HUES6 (cell line): ENCODE results near the gene UCP2.
"Not testable (repeated sequence)": the region's sequence is repeated elsewhere in the genome, so short reads cannot be mapped to it uniquely, and the experiment has no call there.

Source experiments
- H3K27ac ChIP-seq: 2 replicates; pipeline ENCODE4 v1.7.0; 2013; ENCODE audit warnings: low read depth, mild to moderate bottlenecking, low read length, inconsistent platforms
- H3K27me3 ChIP-seq: 2 replicates; pipeline ENCODE4 v1.6.1; 2013; ENCODE audit warnings: low read length; ENCODE audit not compliant: control insufficient read depth, insufficient read depth
- H3K36me3 ChIP-seq: 2 replicates; pipeline ENCODE4 v1.6.1; 2013; ENCODE audit warnings: low read length; ENCODE audit not compliant: control insufficient read depth, insufficient read depth
- H3K4me1 ChIP-seq: 2 replicates; pipeline ENCODE4 v1.6.1; 2013; ENCODE audit warnings: low read length; ENCODE audit not compliant: control insufficient read depth, insufficient read depth
- H3K4me3 ChIP-seq: 2 replicates; pipeline ENCODE4 v1.5.1; 2013; ENCODE audit warnings: low read depth, low read length
- H3K9ac ChIP-seq: one replicate; pipeline ENCODE4 v1.6.1; 2013; ENCODE audit warnings: mild to moderate bottlenecking, low read length
- H3K9me3 ChIP-seq: 2 replicates; pipeline ENCODE4 v1.6.1; 2013; ENCODE audit warnings: low read depth, low read length; ENCODE audit not compliant: control insufficient read depth, insufficient read depth

The UCP2 gene

DNA sequence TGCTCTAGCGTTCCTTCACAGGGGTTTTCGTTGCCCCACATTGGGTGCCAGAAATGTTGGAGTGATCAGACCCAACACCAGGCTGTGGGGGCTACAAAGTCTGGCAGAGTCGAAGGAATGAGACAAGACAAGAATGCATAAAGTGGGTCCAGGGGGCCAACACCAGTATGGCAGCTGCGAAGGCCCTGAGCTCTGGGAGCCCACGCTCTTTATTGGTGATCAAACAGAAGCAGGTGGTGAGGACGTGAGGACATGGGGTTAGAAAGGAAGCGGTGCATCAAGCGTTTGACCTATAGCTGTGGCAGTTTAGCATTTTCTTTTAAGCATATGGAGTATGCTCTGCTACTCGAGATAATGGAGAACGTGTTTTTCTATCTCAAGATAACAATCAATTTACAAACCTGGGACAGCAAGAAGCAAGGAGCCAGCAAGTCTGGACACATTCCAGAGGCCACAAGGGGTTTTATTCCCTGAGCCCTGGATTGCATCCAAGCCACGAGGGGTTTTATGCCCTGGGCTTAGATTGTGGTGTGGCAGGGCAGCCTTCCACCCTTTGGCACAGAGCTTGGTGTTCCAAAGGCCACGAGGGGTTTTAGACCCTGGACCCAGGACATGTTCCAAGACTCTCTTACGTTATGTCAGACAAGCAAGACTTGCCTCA is 35.7 kb downstream of the UCP2 start:
- Histone ChIP-seq H3K27ac (no peak overlapping the region), H3K4me3 (no peak overlapping the region), H3K36me3 (no peaks in the 10 kb centered on the region), H3K9ac (no peak overlapping the region), H3K27me3 (no peaks in the 10 kb centered on the region), H3K4me1 (no peaks in the 10 kb centered on the region), H3K9me3 (peaks cover 27% of the 10 kb centered on the region)

GRCh38 chr11:73945396-73945795 is 37.2 kb downstream of the UCP2 start:
- Histone ChIP-seq H3K27me3 (no peaks in the 10 kb centered on the region), H3K36me3 (no peaks in the 10 kb centered on the region), H3K27ac (no peak overlapping the region), H3K9me3 (peaks cover 40% of the 10 kb centered on the region), H3K4me3 (no peak overlapping the region), H3K4me1 (no peaks in the 10 kb centered on the region), H3K9ac (no peak overlapping the region)

DNA sequence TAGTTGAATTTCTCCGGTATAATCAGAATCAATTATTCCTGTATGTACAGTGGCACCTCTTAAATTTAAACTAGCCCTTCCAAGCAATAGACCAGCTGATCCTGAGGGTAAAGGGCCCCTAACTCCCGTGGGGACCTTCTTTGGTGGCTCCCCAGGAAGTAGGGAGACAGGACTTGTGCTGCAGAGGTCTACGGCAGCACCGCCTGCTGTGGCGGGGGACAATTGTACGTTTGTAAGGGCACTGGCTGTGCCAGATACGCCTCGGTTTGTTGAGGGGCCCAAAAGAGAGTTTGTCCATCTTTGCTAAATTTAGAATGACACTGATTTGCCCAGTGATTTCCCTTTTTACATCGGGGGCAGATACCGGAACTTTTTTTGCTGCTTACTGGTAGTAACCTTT is 37.7 kb downstream of the UCP2 start:
- no peaks in the 10 kb centered on the region for H3K36me3 ChIP-seq
- H3K9me3 ChIP-seq, result peaks cover 40% of the 10 kb centered on the region
- no peaks in the 10 kb centered on the region for H3K27me3 ChIP-seq
- H3K4me3 ChIP-seq, result no peak overlapping the region
- H3K4me1 ChIP-seq, result no peaks in the 10 kb centered on the region
- no peak overlapping the region for H3K9ac ChIP-seq
- no peak overlapping the region for H3K27ac ChIP-seq

DNA sequence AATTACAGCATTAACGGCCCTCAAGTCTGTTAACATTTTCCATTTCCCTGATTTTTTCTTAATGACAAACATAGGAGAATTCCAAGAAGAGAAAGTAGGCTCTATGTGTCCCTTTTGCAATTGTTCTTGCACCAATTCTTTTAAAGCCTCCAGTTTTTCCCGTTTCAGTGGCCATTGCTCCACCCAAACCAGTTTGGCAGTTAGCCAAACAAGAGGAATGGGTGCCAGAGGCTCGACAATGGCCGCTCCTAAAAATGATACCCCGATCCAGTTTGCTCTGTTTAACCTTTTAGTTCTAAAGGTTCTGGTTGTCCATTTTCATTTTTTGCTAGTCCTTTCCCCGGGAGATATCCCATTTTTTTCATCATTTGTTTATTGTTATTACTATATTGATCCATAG is 38.6 kb downstream of the UCP2 start:
- Histone ChIP-seq H3K9me3 (peaks cover 46% of the 10 kb centered on the region), H3K4me3 (no peak overlapping the region), H3K36me3 (no peaks in the 10 kb centered on the region), H3K27me3 (no peaks in the 10 kb centered on the region), H3K27ac (no peak overlapping the region), H3K4me1 (no peaks in the 10 kb centered on the region), H3K9ac (no peak overlapping the region)

GRCh38 chr11:73942010-73942409 is 40.6 kb downstream of the UCP2 start:
- Histone ChIP-seq H3K27me3 (no peaks in the 10 kb centered on the region), H3K36me3 (no peaks in the 10 kb centered on the region), H3K27ac (no peak overlapping the region), H3K9me3 (peaks cover 50% of the 10 kb centered on the region), H3K4me3 (no peak overlapping the region), H3K9ac (no peak overlapping the region), H3K4me1 (no peaks in the 10 kb centered on the region)

DNA sequence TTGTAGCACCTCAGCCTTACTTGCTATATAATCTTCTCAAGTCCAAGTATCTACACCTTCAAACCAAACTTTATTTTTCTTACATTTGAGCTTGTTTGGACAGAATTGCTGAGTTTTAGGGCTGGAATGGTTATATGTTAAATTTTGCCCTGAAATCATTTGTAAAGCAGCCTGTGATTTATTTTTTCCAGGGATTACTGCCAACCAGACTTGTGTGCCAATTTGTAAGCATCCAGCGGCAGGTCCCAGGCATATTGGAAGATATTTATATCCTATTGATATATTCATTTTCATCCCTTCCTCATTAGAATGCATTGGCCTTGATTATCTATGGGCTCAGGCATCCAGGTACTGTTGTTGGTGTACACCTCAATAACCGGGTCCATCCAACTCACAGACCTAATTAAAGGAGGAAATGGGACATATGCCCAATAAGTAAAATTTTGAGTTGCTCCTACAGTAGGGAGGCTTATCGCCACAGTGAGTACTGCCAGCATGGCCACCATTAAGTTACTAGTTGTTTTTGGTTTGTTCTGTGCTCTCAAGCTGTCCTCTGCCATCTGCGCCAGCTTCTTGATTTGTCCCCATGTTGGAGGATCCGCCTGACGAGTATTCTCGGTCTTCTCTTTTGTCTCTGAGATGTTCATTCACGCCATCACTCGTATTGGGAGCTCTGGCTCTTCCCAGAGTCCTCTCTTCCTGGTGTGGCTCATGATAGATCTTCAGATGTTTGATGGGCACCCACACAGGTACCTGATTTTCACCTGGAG is 41.7 kb downstream of the UCP2 start:
- H3K9ac ChIP-seq, result no peak overlapping the region
- H3K4me1 ChIP-seq, result no peaks in the 10 kb centered on the region
- no peaks in the 10 kb centered on the region for H3K27me3 ChIP-seq
- no peaks in the 10 kb centered on the region for H3K36me3 ChIP-seq
- peaks cover 39% of the 10 kb centered on the region for H3K9me3 ChIP-seq
- H3K4me3 ChIP-seq, result no peak overlapping the region
- H3K27ac ChIP-seq, result no peak overlapping the region

GRCh38 chr11:73939096-73939495 is 43.5 kb downstream of the UCP2 start:
- H3K27me3 ChIP-seq, result no peaks in the 10 kb centered on the region
- H3K4me1 ChIP-seq, result no peaks in the 10 kb centered on the region
- H3K9me3 ChIP-seq, result peaks cover 37% of the 10 kb centered on the region
- H3K9ac ChIP-seq, result no peak overlapping the region
- no peak overlapping the region for H3K4me3 ChIP-seq
- no peak overlapping the region for H3K27ac ChIP-seq
- H3K36me3 ChIP-seq, result peaks cover 5% of the 10 kb centered on the region

GRCh38 chr11:73936047-73936446 is 46.6 kb downstream of the UCP2 start:
- Histone ChIP-seq H3K36me3 (peaks cover 12% of the 10 kb centered on the region), H3K9me3 (peaks cover 23% of the 10 kb centered on the region)
- not testable (repeated sequence) for H3K9ac ChIP-seq, H3K27ac ChIP-seq, H3K4me3 ChIP-seq, H3K4me1 ChIP-seq, H3K27me3 ChIP-seq

GRCh38 chr11:73932781-73933180 is 49.9 kb downstream of the UCP2 start:
- Histone ChIP-seq H3K27me3 (no peaks in the 10 kb centered on the region), H3K9me3 (peaks cover 2% of the 10 kb centered on the region; the same call in 1 of the 2 replicates), H3K36me3 (peaks cover 25% of the 10 kb centered on the region), H3K4me3 (no peak overlapping the region), H3K27ac (no peak overlapping the region), H3K4me1 (no peaks in the 10 kb centered on the region), H3K9ac (no peak overlapping the region)

DNA sequence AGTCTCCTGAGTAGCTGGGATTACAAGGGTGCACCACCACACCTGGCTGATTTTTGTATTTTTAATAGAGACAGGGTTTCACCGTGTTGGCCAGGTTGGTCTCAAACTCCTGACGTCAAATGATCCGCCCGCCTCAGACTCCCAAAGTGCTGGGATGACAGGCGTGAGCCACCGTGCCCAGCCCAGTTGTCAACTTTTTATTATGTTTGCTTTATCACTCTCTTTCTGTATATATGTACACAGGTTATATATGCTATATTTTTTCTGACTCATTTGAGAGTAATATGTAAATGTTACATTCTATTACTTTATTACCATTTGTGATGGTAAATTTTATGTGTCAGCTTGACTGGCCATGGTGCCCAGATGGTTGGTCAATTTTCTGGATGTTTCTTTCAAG is 50.7 kb downstream of the UCP2 start:
- no peak overlapping the region for H3K9ac ChIP-seq
- H3K4me1 ChIP-seq, result no peaks in the 10 kb centered on the region
- no peaks in the 10 kb centered on the region for H3K27me3 ChIP-seq
- H3K4me3 ChIP-seq, result no peak overlapping the region
- peaks cover 33% of the 10 kb centered on the region for H3K36me3 ChIP-seq
- H3K27ac ChIP-seq, result no peak overlapping the region
- no peaks in the 10 kb centered on the region for H3K9me3 ChIP-seq

- Histone ChIP-seq H3K9ac (no peak overlapping the region), H3K9me3 (no peaks in the 10 kb centered on the region), H3K36me3 (peaks cover 36% of the 10 kb centered on the region), H3K4me1 (no peaks in the 10 kb centered on the region), H3K27me3 (no peaks in the 10 kb centered on the region), H3K27ac (no peak overlapping the region), H3K4me3 (no peak overlapping the region)
Observed at GRCh38 chr11:73931039-73931645, 51.5 kb downstream of the UCP2 start.
